GF-D8 (cell line): Measurements from ENCODE around the gene WDR43.

ENCODE experiments used
- DNase-seq: peaks from one replicate; lab custom pipeline; 2025; lab: John Stamatoyannopoulos, UW

WDR43 gene

DNA sequence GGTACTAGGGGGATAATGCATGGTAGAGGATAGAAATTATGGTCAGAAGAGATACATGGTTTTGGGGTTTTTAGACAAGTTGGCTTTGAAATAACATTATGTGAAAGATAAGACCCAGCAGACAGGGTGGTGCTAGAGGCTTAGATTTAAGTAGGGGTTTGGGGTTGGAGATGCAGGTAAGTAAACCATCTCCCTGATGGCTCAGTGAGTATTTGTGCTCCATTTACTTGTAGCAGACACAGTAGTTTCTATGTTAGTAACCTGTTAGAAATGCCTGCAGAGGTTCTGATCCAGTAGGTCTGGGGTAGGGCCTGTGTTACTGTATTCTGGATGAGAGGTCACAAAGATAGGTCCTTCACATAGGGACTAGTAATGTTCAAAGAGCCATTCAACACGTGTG, 13.7 kb downstream of the WDR43 start:
- no peak for DNase-seq

DNA sequence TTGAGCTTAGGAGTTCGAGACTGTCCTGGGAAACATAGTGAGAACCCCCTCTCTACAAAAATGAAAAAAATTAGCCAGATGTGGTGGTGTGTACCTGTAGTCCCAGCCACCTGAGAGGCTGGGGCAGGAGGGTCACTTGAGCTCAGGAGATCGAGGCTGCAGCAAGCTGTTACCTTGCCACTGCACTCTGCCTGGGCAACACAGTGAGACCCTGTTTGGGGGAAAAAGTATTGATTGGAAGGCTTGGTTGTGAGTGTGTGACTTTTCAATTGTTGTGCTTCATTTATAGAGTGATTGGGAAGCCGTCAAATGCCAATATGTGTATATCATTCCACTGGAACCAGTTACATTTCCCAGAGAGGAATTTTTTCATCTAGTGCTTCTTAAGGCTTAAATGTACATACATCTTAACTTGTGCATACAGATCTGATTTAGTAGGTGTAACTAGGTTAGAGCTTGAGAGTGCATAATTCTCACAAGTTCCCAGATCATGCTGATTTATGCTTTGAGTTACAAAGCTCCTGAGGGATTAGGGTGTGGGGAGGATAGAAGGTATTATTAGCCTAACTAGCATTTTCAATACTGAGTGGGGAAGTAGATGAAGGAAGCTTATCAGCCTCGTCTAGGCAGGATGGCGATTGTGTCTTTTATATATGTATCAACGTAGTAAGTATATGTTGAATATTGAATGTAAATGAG, 15.3 kb downstream of the WDR43 start:
- no peak for DNase-seq

GRCh38 chr2:28915939-28916338, 21.5 kb downstream of the WDR43 start:
- peak; percentile 24 for DNase-seq

- no peak for DNase-seq
Observed at GRCh38 chr2:28926847-28927246, 32.4 kb downstream of the WDR43 start.

- no peak for DNase-seq
Observed at GRCh38 chr2:28927469-28927868, 33.0 kb downstream of the WDR43 start.

DNA sequence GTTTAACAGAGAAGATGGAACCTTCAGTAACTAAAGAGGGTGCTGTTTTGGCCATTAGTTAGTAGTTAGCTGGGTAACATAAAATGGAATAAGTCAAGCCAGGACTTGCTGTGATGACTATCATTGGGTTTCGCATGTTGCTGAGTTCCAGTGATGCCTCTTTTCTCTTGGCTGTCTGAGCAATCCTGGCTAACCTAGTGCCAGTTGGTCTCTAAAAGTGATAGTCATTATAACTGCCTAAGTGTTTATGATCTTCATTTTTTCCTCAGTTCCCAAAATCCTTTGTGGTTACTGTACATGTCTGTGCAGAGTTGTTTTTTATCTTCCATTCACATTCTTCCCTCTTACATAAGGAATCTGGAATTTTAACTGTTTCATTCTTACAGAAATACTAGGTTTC, 33.4 kb downstream of the WDR43 start:
- no peak for DNase-seq

GRCh38 chr2:28929581-28929980, 35.1 kb downstream of the WDR43 start:
- DNase-seq: no peak

DNA sequence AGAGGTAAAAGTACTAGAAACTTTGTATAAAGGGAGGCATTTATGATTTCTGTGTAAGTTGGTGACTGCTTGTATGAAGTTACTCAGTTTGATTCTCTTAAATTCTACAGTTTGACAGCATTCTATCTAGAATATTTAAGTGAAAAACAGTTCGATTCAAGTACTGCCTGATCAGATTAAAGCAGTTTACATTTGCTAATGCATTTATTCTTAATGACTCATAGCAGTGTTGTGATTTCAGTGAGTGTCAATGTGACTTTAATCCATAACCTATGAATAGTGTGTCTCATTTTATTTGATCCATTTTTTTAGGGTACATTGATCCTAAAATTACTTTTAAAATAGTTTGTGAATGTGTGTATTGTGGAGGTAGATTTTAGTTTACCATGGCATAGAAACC, 35.7 kb downstream of the WDR43 start:
- DNase-seq: no peak

GRCh38 chr2:28934769-28935168, 40.3 kb downstream of the WDR43 start:
- no peak for DNase-seq

DNA sequence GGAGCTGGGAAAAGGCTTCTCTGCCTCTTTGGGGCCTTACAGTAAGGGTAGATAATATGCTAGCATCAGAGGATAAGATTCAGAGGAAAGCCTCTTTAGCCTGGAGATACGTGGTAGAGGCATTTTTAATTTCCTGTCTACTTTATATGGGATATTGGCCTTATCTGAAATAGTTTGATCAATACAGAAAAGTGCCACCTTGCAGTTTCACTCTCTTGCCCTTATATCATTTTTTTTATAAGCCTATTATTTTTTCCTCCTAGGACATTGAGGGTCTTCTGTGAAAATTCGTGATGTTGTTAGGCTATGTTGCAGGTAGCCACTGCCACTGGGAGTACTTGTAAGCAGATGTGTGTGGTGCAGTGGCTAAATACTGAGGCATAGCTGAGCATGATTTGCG, 46.5 kb downstream of the WDR43 start:
- no peak for DNase-seq

DNA sequence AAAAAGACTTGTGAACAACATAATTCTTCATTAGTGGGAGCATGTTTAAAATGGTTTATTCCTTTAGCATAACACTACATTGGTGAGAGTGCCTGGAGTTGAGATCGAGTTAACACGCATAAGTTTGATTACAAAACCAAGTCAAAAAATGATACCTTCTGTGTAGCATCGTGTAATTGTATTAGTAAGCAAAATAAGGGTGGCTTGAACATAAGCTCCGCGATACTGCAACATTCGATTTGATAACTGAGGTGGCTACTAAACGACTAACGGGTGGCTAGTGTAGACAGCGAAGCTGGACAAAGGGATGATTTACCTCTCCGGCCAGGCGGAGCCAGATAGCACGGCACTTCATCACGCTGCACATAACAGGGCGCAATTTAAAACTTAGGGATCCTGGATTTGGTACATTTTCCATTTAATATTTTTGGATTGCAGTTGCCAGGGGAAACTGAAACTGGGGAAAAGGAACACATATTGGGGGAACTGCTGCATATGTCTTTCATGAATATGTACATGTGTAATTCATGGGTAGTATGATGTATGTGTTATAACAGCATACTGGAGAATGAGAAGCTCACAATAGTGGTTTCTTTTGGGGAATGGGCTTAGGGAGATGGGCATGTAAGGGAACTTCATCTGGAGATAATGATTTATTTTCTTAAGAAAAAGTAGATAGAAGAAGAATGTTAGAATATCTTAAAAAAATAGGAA, 50.2 kb downstream of the WDR43 start:
- DNase-seq: no peak

GRCh38 chr2:28948160-28948559, 53.7 kb downstream of the WDR43 start:
- no peak for DNase-seq

GRCh38 chr2:28949190-28949589, 54.7 kb downstream of the WDR43 start:
- DNase-seq: no peak

DNA sequence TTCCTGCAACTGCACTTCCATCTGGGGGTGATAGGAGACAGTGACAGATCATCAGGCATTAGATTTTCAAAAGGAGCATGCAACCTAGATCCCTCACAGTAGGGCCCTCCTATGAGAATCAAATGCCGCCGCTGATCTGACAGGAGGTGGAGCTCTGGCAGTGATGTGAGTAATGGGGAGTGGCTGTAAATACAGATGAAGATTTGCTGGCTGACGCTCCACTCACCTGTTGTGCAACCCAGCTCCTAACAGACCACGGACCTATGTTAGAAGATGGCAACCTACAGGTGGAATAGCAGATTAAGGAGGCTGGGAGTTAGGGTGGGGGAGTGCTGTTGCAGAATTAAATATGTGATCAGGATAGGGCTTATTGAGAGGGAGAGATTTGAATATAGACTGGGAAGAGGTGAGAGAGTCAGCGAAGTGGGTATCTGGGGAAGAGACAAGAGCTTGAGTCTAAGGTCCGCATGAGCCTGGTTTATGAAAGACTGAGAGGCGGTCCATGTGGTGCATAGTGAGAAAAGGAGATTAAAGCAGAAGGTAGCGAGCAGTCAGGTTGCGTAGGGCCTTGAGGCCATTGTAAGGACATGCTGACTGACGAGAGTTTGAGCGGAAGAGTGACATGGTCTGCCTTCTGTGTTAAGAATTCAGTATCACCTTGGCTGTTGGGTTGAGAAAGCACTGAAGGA, 55.3 kb downstream of the WDR43 start:
- no peak for DNase-seq

- DNase-seq: no peak
Observed at GRCh38 chr2:28950941-28951630, 56.6 kb downstream of the WDR43 start.

DNA sequence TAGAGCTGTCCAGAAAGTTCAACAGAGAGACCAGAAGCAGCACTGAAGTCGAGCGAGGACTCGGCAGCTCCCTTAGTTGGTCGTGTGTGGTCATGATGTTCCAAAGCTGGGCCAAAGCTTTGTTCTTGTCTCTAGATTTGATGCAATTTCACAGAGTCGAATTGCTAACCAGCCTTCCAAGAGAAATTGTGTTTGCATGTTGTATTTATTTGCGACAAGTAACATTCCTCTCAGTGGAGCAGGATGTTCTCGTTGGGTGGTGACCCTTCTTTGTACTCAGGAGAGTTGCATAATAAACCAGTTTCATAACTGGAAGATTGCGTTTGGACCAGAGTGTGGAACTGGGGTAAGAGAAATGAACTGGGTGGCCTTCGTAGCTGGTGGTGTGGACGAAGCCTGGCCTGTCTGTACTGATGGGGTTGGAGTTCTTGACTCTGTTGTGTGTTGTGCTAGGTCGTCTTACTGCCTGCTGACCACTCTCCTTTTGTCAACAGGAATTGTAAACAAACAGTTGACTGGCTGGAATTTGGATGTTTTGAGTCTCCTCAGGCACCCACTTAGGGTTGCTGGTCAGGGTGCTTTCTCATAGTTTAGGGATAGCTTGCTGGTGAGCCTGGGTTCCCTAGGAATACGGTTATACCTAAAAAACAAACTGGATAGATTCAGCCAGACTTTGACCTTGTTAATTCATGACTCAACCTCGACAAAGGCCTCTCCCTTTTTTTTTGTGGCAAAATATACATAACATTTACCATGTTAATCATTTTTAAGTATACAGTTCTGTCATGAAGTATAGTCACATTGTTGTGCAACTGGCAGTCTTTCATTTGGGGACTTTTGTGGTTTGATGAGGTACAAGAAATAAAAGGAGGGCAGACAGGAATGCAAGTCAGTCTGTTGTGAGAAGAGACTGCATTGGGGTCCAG, 57.7 kb downstream of the WDR43 start:
- DNase-seq: peak; percentile 76

GRCh38 chr2:28952836-28953211, 58.4 kb downstream of the WDR43 start:
- peak; percentile 92 for DNase-seq

GRCh38 chr2:28955467-28955866, 61.0 kb downstream of the WDR43 start:
- no peak for DNase-seq

- DNase-seq: no peak
Observed at GRCh38 chr2:28956415-28956826, 62.0 kb downstream of the WDR43 start.

DNA sequence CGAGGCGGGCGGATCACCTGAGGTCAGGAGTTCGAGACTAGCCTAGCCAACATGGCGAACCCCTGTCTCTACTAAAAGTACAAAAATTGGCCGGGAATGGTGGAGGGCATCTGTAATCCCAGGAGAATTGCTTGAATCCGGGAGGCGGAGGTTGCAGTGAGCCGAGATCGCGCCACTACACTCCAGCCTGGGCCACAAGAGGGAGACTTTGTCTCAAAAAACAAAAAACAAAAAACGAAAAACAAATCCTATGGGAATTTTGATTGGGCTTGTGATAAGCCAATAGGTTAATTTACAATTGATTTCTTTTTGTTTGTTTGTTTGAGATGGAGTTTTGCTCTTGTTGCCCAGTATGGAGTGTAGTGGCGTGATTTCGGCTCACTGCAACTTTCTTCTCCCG, 62.4 kb downstream of the WDR43 start:
- DNase-seq: no peak

DNA sequence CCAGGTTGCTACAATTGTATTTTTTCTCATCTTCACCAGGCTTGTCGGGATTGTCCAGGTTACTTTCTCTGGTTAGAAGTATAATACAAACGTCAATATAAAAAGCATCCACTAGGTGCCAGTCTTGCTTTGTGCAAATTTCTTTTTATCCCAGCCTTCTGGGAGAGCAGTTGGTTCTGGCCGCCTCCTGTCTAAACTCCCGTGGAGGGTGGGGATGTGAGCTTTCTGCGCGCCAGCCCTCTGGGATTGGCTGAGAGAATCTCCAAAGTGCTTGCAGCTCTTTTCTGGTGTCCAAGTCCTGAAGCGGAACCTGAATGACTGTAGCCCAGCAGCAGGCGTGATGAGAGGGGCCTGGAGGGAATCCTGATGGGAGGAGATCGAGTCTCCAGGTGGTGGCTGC, 64.2 kb downstream of the WDR43 start:
- no peak for DNase-seq

- no peak for DNase-seq
Observed at GRCh38 chr2:28960401-28960800, 65.9 kb downstream of the WDR43 start.
